Ovary (tissue), 9 donors: ENCODE data around the gene TOP3B. TPM values are rescaled to one million over a fixed set of nuclear protein-coding genes. Genes with fewer than 3 reads are reported as not detected.

Experiments used
- DNase-seq, 5 donors: peaks; one replicate each; pipeline ENCODE4 v3.0.0-alpha.2; 2019 to 2020
- H3K27ac ChIP-seq, 2 donors: fragments of 200-600 bp; one replicate each; pipeline versions ENCODE4 v1.5.1 to v1.8.0; 2019 to 2022
- H3K27me3 ChIP-seq: fragments of 200-600 bp; one replicate; pipeline ENCODE4 v1.8.0; 2022
- H3K36me3 ChIP-seq: fragments of 200-600 bp; sonication (generic); one replicate; pipeline ENCODE4 v1.5.1; 2019
- H3K4me1 ChIP-seq: one replicate; pipeline ENCODE4 v1.8.1; 2013; ENCODE audit warnings: mild to moderate bottlenecking, moderate library complexity; ENCODE audit not compliant: insufficient read depth
- H3K4me3 ChIP-seq: fragments of 200-600 bp; sonication (generic); one replicate; pipeline ENCODE4 v1.5.1; 2017
- H3K9me3 ChIP-seq, 2 donors: fragments of 200-600 bp in 1 of 2; sonication (generic) in 1 of 2; one replicate each; pipeline versions ENCODE4 v1.5.1 to v1.8.1; 2013 to 2019; ENCODE audit warnings: mild to moderate bottlenecking in 1 of 2, moderate library complexity in 1 of 2
- CTCF ChIP-seq, 3 donors: fragments of 450-650 bp in 2 of 3; fragments of 200-600 bp in 1 of 3; IDR thresholded peaks; one replicate each; pipeline versions ENCODE4 v1.5.1 to v1.8.0; 2016 to 2022; ENCODE audit warnings: antibody characterized with exemption in 3 of 3, mild to moderate bottlenecking in 1 of 3
- EP300 ChIP-seq: sonication (generic); formaldehyde crosslinking; IDR thresholded peaks from one replicate; pipeline ENCODE4 v1.6.1; 2017; ENCODE audit warnings: antibody characterized with exemption
- POLR2A ChIP-seq: fragments of 450-650 bp; IDR thresholded peaks from one replicate; pipeline ENCODE4 v1.6.1; 2017; ENCODE audit warnings: antibody characterized with exemption, mild to moderate bottlenecking, moderate library complexity
- WGBS, 3 donors: extraction: QIAGEN DNeasy Blood & Tissue Kit in 1 of 3; methylation state at CpG; one replicate each; pipeline versions ENCODE4 v1.1.5 to v1.1.7; 2013 to 2017; 5-methylcytosine and 5-hydroxymethylcytosine counted together
- intact Hi-C, 4 donors: fragments of 100-400 bp; cut with DNase I; formaldehyde crosslinking; loops; one replicate each; pipeline versions ENCODE4 v1.11.0 to v1.15.1; 2022 to 2023
- polyA plus RNA-seq, 2 donors: library from polyadenylated mRNA; stranded (reverse); fragments of 200-250 nt in 1 of 2; fragments of 350-450 nt in 1 of 2; fragmentation: Illumina TruSeq in 1 of 2; extraction: RNeasy Lipid Tissue Mini Kit (QIAGEN cat#74804) in 1 of 2; gene quantifications; one replicate each; pipeline ENCODE4 v1.2.3, GENCODE V29; 2013 to 2014
- total RNA-seq, 7 donors: library from RNA; depleted of rRNA in 2 of 7; stranded (reverse); fragments of >200 nt in 2 of 7; fragmentation: NEBNext Ultra II Directional in 3 of 7; extraction: Animal tissue kit (Norgen Biotek cat#: 25700) in 3 of 7; gene quantifications; one replicate each; pipeline versions ENCODE4 v1.1.0 to v1.2.4, GENCODE V29; 2016 to 2023
- donor health status: DM: no; HTN: no; CAD: no; lungs with moderate emphysema.
- donor health status: DM: no; HTN: no; CAD: no.
- donor health status: Bipolar disorder and iron deficiency.
- donor health status: DM: yes; HTN: yes; CAD: no.
- donor health status: DM: no; HTN: no; CAD: no.
- donor health status: DM: yes; HTN: yes; CAD: no.

TOP3B gene
- total and polyA plus RNA-seq, 9 donors = 9.1 to 31.5 (median 24.1) TPM

GRCh38 chr22:21991304-21991596 is 8.7 kb upstream of the TOP3B start:
- Histone ChIP-seq H3K9me3 (no peaks in the 10 kb centered on the region), H3K27ac (no peak overlapping the region), H3K4me3 (no peak overlapping the region), H3K4me1 (no peaks in the 10 kb centered on the region), H3K27me3 (no peaks in the 10 kb centered on the region), H3K36me3 (no peaks in the 10 kb centered on the region)
- no peak for DNase-seq
- TF ChIP-seq CTCF (IDR thresholded peaks at IDR 0.05) = no peak
- no peak for TF ChIP-seq POLR2A
- no peak for TF ChIP-seq EP300
- intact Hi-C loops = no loop called here
- WGBS, 3 donors = 54 to 75% (median 56%) methylated on average over 6 of the region's 6 CpGs

GRCh38 chr22:21990445-21991303 is 8.1 kb upstream of the TOP3B start:
- WGBS, 3 donors = 40 to 65% (median 45%) methylated on average over 16 of the region's 16 CpGs
- H3K4me1 ChIP-seq = no peaks in the 10 kb centered on the region
- no peaks in the 10 kb centered on the region for H3K36me3 ChIP-seq
- intact Hi-C loops = no loop called here
- no peaks in the 10 kb centered on the region for H3K27me3 ChIP-seq
- H3K9me3 ChIP-seq = no peaks in the 10 kb centered on the region
- no peak overlapping the region for H3K27ac ChIP-seq
- no peak overlapping the region for H3K4me3 ChIP-seq
- no peak for DNase-seq
- TF ChIP-seq CTCF (IDR thresholded peaks at IDR 0.05) = no peak
- no peak for TF ChIP-seq EP300
- no peak for TF ChIP-seq POLR2A

GRCh38 chr22:21989049-21989448 is 6.5 kb upstream of the TOP3B start:
- intact Hi-C loops = no loop called here
- Histone ChIP-seq H3K36me3 (no peaks in the 10 kb centered on the region), H3K9me3 (no peaks in the 10 kb centered on the region), H3K27me3 (no peaks in the 10 kb centered on the region), H3K4me1 (no peaks in the 10 kb centered on the region), H3K27ac (no peak overlapping the region), H3K4me3 (no peak overlapping the region)
- no peak for TF ChIP-seq POLR2A
- TF ChIP-seq EP300 = no peak
- TF ChIP-seq CTCF (IDR thresholded peaks at IDR 0.05) = no peak
- 74 to 78% (median 78%) methylated on average over 6 of the region's 6 CpGs for WGBS, 3 donors
- no peak for DNase-seq

GRCh38 chr22:21985214-21985613 is 2.6 kb upstream of the TOP3B start:
- no peaks in the 10 kb centered on the region for H3K9me3 ChIP-seq
- WGBS, 3 donors = 89 to 96% (median 93%) methylated on average over 5 of the region's 5 CpGs
- intact Hi-C loops = no loop called here
- H3K27me3 ChIP-seq = no peaks in the 10 kb centered on the region
- no peak for DNase-seq
- H3K27ac ChIP-seq = no peak overlapping the region
- no peaks in the 10 kb centered on the region for H3K36me3 ChIP-seq
- H3K4me3 ChIP-seq = no peak overlapping the region
- TF ChIP-seq EP300 (no peak), POLR2A (no peak), CTCF (IDR thresholded peaks at IDR 0.05) (no peak)
- peaks cover 2% of the 10 kb centered on the region for H3K4me1 ChIP-seq
